Nephron (organoid): ENCODE results near the gene TKTL1.

Experiments
- H3K27ac Mint-ChIP-seq, 3 experiments: 2 replicates each; pipeline ENCODE4 v1.8.0; 2020; ENCODE audit warnings: mixed read lengths in 3 of 3, mild to moderate bottlenecking in 2 of 3, moderate library complexity in 1 of 3
- H3K27me3 Mint-ChIP-seq: 2 replicates; pipeline ENCODE4 v1.8.0; 2021; ENCODE audit warnings: low read depth, mild to moderate bottlenecking, moderate library complexity, mixed read lengths
- H3K36me3 Mint-ChIP-seq: 2 replicates; pipeline ENCODE4 v1.8.0; 2020; ENCODE audit warnings: low read depth, mixed read lengths
- H3K4me1 Mint-ChIP-seq: 2 replicates; pipeline ENCODE4 v1.8.0; 2020; ENCODE audit warnings: mixed read lengths
- H3K4me3 Mint-ChIP-seq, 3 experiments: 2 replicates each; pipeline ENCODE4 v1.8.0; 2020; ENCODE audit warnings: mild to moderate bottlenecking in 3 of 3, mixed read lengths in 3 of 3, moderate library complexity in 2 of 3
- H3K9me3 Mint-ChIP-seq: 2 replicates; pipeline ENCODE4 v1.8.0; 2020; ENCODE audit warnings: mixed read lengths
- CTCF ChIP-seq, 3 experiments: fragments of 200-600 bp; sonication (generic); IDR thresholded peaks; one replicate each; pipeline ENCODE4 v1.5.0; 2021; ENCODE audit warnings: antibody characterized with exemption in 3 of 3; ENCODE audit not compliant: unreplicated experiment in 3 of 3

TKTL1 gene

GRCh38 chrX:154371017-154371788 is 75.6 kb downstream of the TKTL1 start:
- peak overlapping the region; percentile 84 to 90 (median 88) for H3K4me3 Mint-ChIP-seq
- H3K27ac Mint-ChIP-seq, result peak overlapping the region; percentile 51 to 86 (median 75)
- H3K36me3 Mint-ChIP-seq, result peaks cover 12% of the 10 kb centered on the region
- TF ChIP-seq CTCF (IDR thresholded peaks at IDR 0.05; ENCODE audit: unreplicated experiment in 3 of 3), result no peak
- H3K4me1 Mint-ChIP-seq, result peaks cover 5% of the 10 kb centered on the region
- H3K27me3 Mint-ChIP-seq, result no peaks in the 10 kb centered on the region
- H3K9me3 Mint-ChIP-seq, result peaks cover 10% of the 10 kb centered on the region

DNA sequence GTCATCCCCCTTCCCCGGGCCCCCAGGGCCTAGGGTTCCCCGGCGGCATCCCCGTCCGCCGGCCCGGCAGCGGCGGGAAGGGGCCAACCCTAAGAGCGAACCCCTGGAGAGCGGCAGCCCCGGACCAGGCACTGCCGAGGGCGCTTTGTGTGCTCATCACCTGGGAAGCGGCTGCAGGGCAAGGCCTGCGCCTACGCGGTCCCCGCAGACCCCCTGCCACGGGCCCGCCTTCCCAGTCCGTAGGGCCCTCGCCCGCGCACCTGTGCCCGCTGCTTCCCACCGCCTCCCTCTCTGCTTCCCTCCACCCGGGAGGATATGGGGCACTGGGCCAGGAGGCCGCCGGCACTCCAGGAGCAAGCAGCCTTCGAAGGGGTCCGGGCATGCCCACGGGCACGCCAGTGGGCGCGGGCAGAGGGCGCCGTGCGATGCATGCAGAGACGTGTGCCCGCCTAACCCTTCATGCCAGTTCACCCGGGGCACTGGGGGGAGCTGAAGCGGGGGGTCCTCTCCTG is 76.2 kb downstream of the TKTL1 start:
- Mint-ChIP-seq H3K27me3 (no peaks in the 10 kb centered on the region), H3K36me3 (peaks cover 11% of the 10 kb centered on the region), H3K9me3 (peaks cover 10% of the 10 kb centered on the region), H3K4me3 (peak overlapping the region; percentile 84 to 87 (median 87)), H3K4me1 (peaks cover 5% of the 10 kb centered on the region), H3K27ac (no peak overlapping the region)
- TF ChIP-seq CTCF (IDR thresholded peaks at IDR 0.05; ENCODE audit: unreplicated experiment in 3 of 3), result no peak

DNA sequence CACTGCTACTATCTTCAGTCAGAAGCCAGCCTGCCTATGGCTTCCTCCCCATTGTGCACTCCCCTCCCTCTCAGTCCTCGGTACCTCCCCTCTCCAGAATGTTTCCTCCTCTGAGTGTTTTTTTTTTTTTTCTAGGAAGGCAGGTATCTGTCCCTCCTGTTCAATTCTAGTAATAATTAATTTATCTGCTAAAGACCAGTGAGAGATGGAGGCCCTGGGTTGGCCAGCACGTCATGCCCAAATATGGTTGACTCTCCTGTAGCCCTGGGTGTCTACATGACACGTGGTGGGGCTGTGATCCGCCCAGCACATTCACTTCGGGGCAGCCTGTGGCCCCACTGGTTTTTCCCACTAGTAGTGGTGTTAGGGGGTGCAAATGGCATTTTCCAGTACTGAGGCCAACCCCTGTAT is 77.0 kb downstream of the TKTL1 start:
- Mint-ChIP-seq H3K4me3 (peak overlapping the region; percentile 75 to 87 (median 87)), H3K36me3 (peaks cover 7% of the 10 kb centered on the region), H3K4me1 (peaks cover 5% of the 10 kb centered on the region), H3K27me3 (no peaks in the 10 kb centered on the region), H3K27ac (peak overlapping the region; percentile 70 to 94 (median 90)), H3K9me3 (peaks cover 10% of the 10 kb centered on the region)
- TF ChIP-seq CTCF (IDR thresholded peaks at IDR 0.05; ENCODE audit: unreplicated experiment in 3 of 3), result no peak

- Mint-ChIP-seq H3K4me3 (peak overlapping the region; percentile 80 to 92 (median 91)), H3K4me1 (peaks cover 5% of the 10 kb centered on the region), H3K9me3 (peaks cover 10% of the 10 kb centered on the region), H3K27me3 (no peaks in the 10 kb centered on the region), H3K36me3 (peaks cover 4% of the 10 kb centered on the region), H3K27ac (peak overlapping the region; percentile 74 to 95 (median 90))
- peak; percentile 58 to 65 (median 61) for TF ChIP-seq CTCF (IDR thresholded peaks at IDR 0.05; ENCODE audit: unreplicated experiment in 3 of 3)
Measured at GRCh38 chrX:154373340-154374306, 78.0 kb downstream of the TKTL1 start.

DNA sequence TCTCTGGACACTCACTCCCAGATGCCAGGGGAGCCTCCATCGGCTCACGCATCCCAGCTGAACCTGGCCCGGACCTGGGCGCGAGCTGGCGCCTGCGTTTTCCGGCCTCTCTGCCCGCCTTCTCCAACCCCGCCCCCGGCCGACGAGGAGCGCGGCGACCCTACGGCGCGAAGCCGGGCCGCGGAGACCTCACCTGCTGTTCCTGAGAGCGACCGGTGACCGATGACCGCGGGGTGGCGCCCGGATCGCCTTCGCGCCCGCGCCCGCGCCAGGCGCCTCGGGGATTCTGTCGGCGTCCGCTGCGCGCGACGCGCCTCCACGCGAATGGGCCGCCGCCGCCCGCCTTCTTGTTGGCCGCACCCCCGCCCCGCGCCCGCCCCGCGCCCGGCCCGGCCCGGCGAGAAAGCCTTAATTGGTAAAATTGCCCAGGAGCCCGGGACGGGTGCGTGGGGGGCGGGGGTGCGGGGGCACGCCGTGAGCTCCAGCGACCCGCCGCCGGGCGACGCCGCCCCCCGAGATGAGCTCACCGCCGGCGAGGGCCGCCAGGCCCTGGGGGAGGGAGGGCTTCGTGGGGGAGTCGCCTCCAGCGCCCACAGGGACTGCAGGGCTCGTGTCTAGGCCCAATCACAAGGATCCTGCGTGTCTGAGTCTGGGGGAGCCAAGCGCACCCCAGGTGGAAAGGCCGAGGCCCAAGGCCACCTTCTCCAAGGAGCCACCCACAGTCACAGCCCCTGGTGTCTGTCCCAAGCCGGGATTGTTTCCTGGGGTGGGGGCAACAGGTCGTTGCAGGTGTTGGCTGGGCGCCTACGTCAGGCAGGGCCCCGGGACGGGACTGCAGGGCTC is 78.9 kb downstream of the TKTL1 start, which contains the start of gene FLNA:
TSS of gene FLNA (minus strand) at position 322 of the 843 bp plus-strand sequence. CDS start 3,389 bp downstream, outside the sequence.
- Mint-ChIP-seq H3K4me3 (peak within 1 kb of the TSS; percentile 80 to 92 (median 91)), H3K27me3 (no peaks in the 10 kb centered on the region), H3K9me3 (peaks cover 10% of the 10 kb centered on the region), H3K27ac (peak within 1 kb of the TSS; percentile 74 to 95 (median 90)), H3K36me3 (peaks cover 4% of the 10 kb centered on the region), H3K4me1 (peaks cover 5% of the 10 kb centered on the region)
- TF ChIP-seq CTCF (IDR thresholded peaks at IDR 0.05; ENCODE audit: unreplicated experiment in 3 of 3), result peak in 1 of 3 experiments; percentile 22
